GM19324 (cell line): Measurements from ENCODE around the gene IFITM1.
A peak's percentile ranks its signal among the peaks of the same experiment; 100 is the strongest.

Experiments used
- ATAC-seq: cut with Tn5 transposase; IDR thresholded peaks from one replicate; pipeline ENCODE4 v1.9.1; 2021; ENCODE audit warnings: mild to moderate bottlenecking, moderate library complexity; ENCODE audit not compliant: unreplicated experiment, low FRiP score

Gene IFITM1

DNA sequence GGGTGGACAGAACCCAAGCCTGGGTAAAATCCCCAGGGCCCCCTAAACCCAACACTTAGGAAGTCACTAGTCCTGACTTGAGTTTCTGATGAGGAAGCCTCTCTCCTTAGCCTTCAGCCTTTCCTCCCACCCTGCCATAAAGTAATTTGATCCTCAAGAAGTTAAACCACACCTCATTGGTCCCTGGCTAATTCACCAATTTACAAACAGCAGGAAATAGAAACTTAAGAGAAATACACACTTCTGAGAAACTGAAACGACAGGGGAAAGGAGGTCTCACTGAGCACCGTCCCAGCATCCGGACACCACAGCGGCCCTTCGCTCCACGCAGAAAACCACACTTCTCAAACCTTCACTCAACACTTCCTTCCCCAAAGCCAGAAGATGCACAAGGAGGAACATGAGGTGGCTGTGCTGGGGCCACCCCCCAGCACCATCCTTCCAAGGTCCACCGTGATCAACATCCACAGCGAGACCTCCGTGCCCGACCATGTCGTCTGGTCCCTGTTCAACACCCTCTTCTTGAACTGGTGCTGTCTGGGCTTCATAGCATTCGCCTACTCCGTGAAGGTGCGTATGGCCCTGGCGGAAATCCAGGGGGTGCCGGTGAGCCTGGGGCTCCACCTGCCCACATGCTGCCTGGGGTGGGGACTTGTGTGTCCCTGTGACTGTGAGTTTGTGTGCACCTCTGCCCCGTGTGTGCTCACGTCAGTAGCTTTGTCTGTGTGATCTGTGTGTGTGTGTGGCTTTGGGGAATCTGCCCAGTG lies at the start of gene IFITM1:
TSS of gene IFITM1 (plus strand) at position 254 of the 767 bp plus-strand sequence. CDS start at position 385, 131 bp downstream.
- peak; percentile 40 for ATAC-seq

GRCh38 chr11:266676-267439 lies 47.0 kb upstream of the IFITM1 start:
- ATAC-seq = no peak

- no peak for ATAC-seq
Measured at GRCh38 chr11:267491-267994, 46.3 kb upstream of the IFITM1 start.

- peak; percentile 57 for ATAC-seq
Measured at GRCh38 chr11:268716-269145, 45.1 kb upstream of the IFITM1 start.

- peak; percentile 77 for ATAC-seq
Measured at GRCh38 chr11:269146-269890, 44.5 kb upstream of the IFITM1 start.

DNA sequence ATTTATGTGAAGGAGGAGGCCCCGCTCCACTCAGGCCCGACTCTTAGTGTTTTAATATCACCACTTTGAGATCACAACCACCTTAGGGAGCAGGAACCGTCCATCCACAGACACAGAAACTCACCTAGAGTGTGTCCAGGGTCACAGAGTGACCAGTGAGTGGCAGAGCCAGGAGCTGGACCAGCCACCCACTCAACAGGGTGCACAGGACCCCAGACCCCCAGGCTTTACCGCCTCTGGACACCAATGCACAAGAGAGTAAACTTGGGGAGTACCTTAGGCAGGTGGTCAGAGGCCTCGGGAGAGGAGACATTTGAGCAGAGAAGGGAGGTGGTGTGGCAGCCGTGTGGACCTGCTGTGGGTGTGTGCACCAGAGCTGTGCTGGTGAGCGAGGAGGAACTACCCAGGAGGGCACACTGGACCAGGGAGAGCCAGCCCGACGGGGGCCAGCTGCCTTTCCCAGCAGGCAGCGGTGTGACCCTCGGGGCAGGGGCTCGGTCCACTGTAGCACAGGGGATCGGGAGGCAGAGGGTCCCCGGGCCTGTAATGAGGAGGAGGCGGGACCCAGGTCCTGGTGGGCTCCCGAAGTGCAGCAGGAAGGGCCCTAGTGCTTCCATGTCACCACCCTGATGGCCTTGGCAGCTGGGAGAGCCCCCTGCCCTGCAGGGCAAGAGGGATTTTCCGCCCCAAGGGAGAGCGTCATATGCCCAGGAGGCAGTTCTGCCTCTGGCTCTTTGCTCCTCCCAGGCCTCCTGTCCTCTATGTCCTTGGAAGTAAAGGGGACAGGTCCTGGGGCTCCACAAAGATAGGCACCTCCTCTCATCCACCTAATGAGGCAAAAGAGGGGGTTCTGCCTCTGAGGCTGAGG lies 43.2 kb upstream of the IFITM1 start:
- no peak for ATAC-seq

- ATAC-seq = no peak
Measured at GRCh38 chr11:271319-271715, 42.5 kb upstream of the IFITM1 start.

- no peak for ATAC-seq
Measured at GRCh38 chr11:272195-272930, 41.5 kb upstream of the IFITM1 start.

GRCh38 chr11:272931-273198 lies 41.0 kb upstream of the IFITM1 start:
- ATAC-seq = no peak

- ATAC-seq = no peak
Measured at GRCh38 chr11:276219-276618, 37.6 kb upstream of the IFITM1 start.

GRCh38 chr11:278001-278951 lies 35.6 kb upstream of the IFITM1 start, which contains the start of gene NLRP6:
Gene NLRP6 (plus strand): TSS chr11:278407. CDS start chr11:278570, 163 bp downstream.
- no peak for ATAC-seq

DNA sequence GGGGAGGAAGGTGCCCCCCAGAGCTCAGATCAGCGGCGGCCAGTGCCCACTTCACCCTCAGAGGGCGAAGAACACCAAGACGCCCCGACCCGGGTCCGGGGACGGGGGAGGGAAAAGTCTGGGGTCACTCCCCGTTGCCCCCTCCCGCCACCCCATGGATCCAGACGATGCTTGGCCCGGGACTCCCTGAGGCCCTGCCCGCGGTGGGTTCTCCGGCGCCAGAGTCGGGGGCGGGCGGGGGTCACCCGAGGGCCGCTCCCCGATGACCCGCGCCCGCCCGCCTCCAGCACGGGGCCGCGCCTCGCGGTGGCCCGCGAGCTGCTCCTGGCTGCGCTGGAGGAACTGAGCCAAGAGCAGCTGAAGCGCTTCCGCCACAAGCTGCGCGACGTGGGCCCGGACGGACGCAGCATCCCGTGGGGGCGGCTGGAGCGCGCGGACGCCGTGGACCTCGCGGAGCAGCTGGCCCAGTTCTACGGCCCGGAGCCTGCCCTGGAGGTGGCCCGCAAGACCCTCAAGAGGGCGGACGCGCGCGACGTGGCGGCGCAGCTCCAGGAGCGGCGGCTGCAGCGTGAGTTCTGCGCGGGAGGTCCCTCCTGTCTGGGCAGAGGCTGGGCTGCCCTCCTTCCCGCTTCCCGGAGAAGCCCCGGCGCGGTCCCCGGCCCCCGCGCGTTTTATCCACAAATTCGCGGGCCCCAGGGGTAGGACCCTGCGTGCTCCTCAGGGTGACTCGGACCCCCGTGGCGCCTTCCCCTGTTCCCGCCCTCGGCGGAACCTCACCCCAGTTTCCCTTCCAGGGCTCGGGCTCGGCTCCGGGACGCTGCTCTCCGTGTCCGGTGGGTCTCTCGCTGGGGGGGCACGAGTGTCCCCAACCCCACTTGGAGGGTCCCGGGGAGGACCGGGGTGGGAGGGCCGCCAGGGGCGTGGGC lies 34.5 kb upstream of the IFITM1 start:
- ATAC-seq = no peak

DNA sequence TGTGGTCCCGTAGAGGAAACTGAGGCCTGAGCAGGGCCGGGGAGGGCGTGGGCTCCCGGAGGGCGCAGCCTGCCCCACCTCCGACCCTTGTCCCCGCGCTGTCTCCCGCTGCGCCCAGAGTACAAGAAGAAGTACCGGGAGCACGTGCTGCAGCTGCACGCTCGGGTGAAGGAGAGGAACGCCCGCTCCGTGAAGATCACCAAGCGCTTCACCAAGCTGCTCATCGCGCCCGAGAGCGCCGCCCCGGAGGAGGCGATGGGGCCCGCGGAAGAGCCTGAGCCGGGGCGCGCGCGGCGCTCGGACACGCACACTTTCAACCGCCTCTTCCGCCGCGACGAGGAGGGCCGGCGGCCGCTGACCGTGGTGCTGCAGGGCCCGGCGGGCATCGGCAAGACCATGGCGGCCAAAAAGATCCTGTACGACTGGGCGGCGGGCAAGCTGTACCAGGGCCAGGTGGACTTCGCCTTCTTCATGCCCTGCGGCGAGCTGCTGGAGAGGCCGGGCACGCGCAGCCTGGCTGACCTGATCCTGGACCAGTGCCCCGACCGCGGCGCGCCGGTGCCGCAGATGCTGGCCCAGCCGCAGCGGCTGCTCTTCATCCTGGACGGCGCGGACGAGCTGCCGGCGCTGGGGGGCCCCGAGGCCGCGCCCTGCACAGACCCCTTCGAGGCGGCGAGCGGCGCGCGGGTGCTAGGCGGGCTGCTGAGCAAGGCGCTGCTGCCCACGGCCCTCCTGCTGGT lies 33.7 kb upstream of the IFITM1 start:
- ATAC-seq = no peak

- no peak for ATAC-seq
Measured at GRCh38 chr11:280706-281485, 32.9 kb upstream of the IFITM1 start.

DNA sequence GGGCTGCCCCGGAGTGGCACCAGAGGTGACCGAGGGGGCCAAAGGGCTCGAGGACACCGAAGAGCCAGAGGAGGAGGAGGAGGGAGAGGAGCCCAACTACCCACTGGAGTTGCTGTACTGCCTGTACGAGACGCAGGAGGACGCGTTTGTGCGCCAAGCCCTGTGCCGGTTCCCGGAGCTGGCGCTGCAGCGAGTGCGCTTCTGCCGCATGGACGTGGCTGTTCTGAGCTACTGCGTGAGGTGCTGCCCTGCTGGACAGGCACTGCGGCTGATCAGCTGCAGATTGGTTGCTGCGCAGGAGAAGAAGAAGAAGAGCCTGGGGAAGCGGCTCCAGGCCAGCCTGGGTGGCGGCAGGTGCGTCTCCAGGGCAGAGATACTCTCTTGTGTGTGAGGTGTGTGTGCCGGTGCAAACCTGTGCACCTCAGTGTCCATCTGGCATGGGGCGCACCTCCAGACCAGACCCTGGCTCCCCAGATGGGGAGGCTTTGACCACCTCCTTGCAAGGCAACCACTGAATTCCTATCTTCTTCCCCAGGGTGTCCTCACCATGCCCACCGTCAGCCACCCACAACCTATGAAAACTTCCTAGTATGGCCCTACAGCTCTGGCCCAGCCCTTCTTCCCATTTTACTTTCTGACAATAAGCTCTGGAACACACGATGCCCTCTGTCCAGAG lies 32.2 kb upstream of the IFITM1 start:
- ATAC-seq = no peak
